MM.1S (cell line): ENCODE measurements around the gene UGT1A1.

Source experiments
- DNase-seq: peaks from one replicate; pipeline ENCODE4 v3.0.0-alpha.2; 2015
- H2AFZ ChIP-seq: fragments of 300-600 bp; sonication (generic); 2 replicates; pipeline ENCODE4 v1.6.0; 2016; ENCODE audit warnings: antibody characterized with exemption, low read length
- H3F3A ChIP-seq: fragments of 300-600 bp; sonication (generic); 2 replicates; pipeline ENCODE4 v1.6.1; 2016; ENCODE audit warnings: mild to moderate bottlenecking, antibody characterized with exemption, low read length, moderate library complexity, mixed read lengths; ENCODE audit not compliant: insufficient read depth
- H3K27ac ChIP-seq: fragments of 300-600 bp; sonication (generic); 2 replicates; pipeline ENCODE4 v1.5.1; 2016; ENCODE audit warnings: mild to moderate bottlenecking, low read length
- H3K27me3 ChIP-seq: fragments of 300-600 bp; sonication (generic); replicated peaks from 2 replicates; pipeline ENCODE4 v1.6.0; 2016; ENCODE audit warnings: low read length; ENCODE audit not compliant: insufficient read depth
- H3K36me3 ChIP-seq: fragments of 300-600 bp; sonication (generic); replicated peaks from 2 replicates; pipeline ENCODE4 v1.6.1; 2016; ENCODE audit warnings: mild to moderate bottlenecking, low read length, mixed read lengths; ENCODE audit not compliant: insufficient read depth
- H3K4me1 ChIP-seq: fragments of 300-600 bp; sonication (generic); 2 replicates; pipeline ENCODE4 v1.6.1; 2016; ENCODE audit warnings: low read length, mixed read lengths
- H3K4me2 ChIP-seq: fragments of 300-600 bp; sonication (generic); 2 replicates; pipeline ENCODE4 v1.6.0; 2016; ENCODE audit warnings: low read depth, low read length
- H3K4me3 ChIP-seq: fragments of 300-600 bp; sonication (generic); 2 replicates; pipeline ENCODE4 v1.5.1; 2016; ENCODE audit warnings: low read length, mixed read lengths
- H3K79me2 ChIP-seq: fragments of 300-600 bp; sonication (generic); 2 replicates; pipeline ENCODE4 v1.6.1; 2016; ENCODE audit warnings: mixed run types, low read length, mixed read lengths
- H3K9ac ChIP-seq: fragments of 300-600 bp; sonication (generic); 2 replicates; pipeline ENCODE4 v1.6.1; 2016; ENCODE audit warnings: low read length, mixed read lengths
- H3K9me2 ChIP-seq: fragments of 300-600 bp; sonication (generic); replicated peaks from 2 replicates; pipeline ENCODE4 v1.6.1; 2016; ENCODE audit warnings: mild to moderate bottlenecking, low read length, mixed read lengths; ENCODE audit not compliant: insufficient read depth
- H3K9me3 ChIP-seq: fragments of 300-600 bp; sonication (generic); replicated peaks from 2 replicates; pipeline ENCODE4 v1.6.1; 2016; ENCODE audit warnings: mild to moderate bottlenecking, low read length, mixed read lengths; ENCODE audit not compliant: insufficient read depth
- H4K20me1 ChIP-seq: fragments of 300-600 bp; sonication (generic); 2 replicates; pipeline ENCODE4 v1.6.1; 2016; ENCODE audit warnings: mild to moderate bottlenecking, low read length, moderate library complexity, mixed read lengths; ENCODE audit not compliant: insufficient read depth
- CTCF ChIP-seq: fragments of 300-600 bp; sonication (generic); IDR thresholded peaks from 2 replicates; pipeline ENCODE4 v1.5.1; 2016; ENCODE audit warnings: antibody characterized with exemption, low read length, mixed read lengths
- EZH2 ChIP-seq: fragments of 300-600 bp; sonication (generic); optimal IDR thresholded peaks from 2 replicates; pipeline ENCODE3; 2017; ENCODE audit warnings: low read depth, mild to moderate bottlenecking, antibody characterized with exemption, low read length, mixed read lengths
- EZH2phosphoT487 ChIP-seq: fragments of 300-600 bp; sonication (generic); IDR thresholded peaks from 2 replicates; pipeline ENCODE4 v1.6.1; 2018; ENCODE audit warnings: antibody characterized with exemption, low read length

UGT1A1 gene

GRCh38 chr2:233794128-233794658 is 34.1 kb downstream of the UGT1A1 start:
- Histone ChIP-seq H3F3A (no peaks in the 10 kb centered on the region), H4K20me1 (no peaks in the 10 kb centered on the region), H3K27me3 (no peaks in the 10 kb centered on the region), H3K79me2 (no peaks in the 10 kb centered on the region), H3K4me3 (no peak overlapping the region), H3K4me1 (no peaks in the 10 kb centered on the region), H2AFZ (no peak overlapping the region), H3K9me2 (no peaks in the 10 kb centered on the region), H3K27ac (no peak overlapping the region), H3K36me3 (no peaks in the 10 kb centered on the region), H3K4me2 (no peak overlapping the region), H3K9ac (no peak overlapping the region), H3K9me3 (no peaks in the 10 kb centered on the region)
- DNase-seq = no peak
- TF ChIP-seq EZH2phosphoT487 = no peak
- TF ChIP-seq EZH2 = no peak
- no peak for TF ChIP-seq CTCF

GRCh38 chr2:233795735-233796171 is 35.7 kb downstream of the UGT1A1 start:
- DNase-seq = no peak
- no peaks in the 10 kb centered on the region for H3K27me3 ChIP-seq

GRCh38 chr2:233796254-233796653 is 36.2 kb downstream of the UGT1A1 start:
- no peaks in the 10 kb centered on the region for H3K27me3 ChIP-seq
- H4K20me1 ChIP-seq = no peaks in the 10 kb centered on the region
- no peak overlapping the region for H3K4me2 ChIP-seq
- no peak for DNase-seq
- H3F3A ChIP-seq = no peaks in the 10 kb centered on the region
- no peaks in the 10 kb centered on the region for H3K9me3 ChIP-seq
- no peak overlapping the region for H2AFZ ChIP-seq
- no peaks in the 10 kb centered on the region for H3K79me2 ChIP-seq
- H3K4me1 ChIP-seq = peaks cover 5% of the 10 kb centered on the region
- no peak overlapping the region for H3K4me3 ChIP-seq
- no peak overlapping the region for H3K9ac ChIP-seq
- TF ChIP-seq CTCF = no peak
- no peak for TF ChIP-seq EZH2
- TF ChIP-seq EZH2phosphoT487 = no peak
- H3K27ac ChIP-seq = no peak overlapping the region
- no peaks in the 10 kb centered on the region for H3K9me2 ChIP-seq
- no peaks in the 10 kb centered on the region for H3K36me3 ChIP-seq

More at GRCh38 chr2:233795735-233796171, 35.7 kb downstream of the UGT1A1 start:
- no peak overlapping the region for H3K27ac ChIP-seq
- no peaks in the 10 kb centered on the region for H3K9me3 ChIP-seq
- no peaks in the 10 kb centered on the region for H3F3A ChIP-seq
- no peaks in the 10 kb centered on the region for H4K20me1 ChIP-seq
- TF ChIP-seq CTCF = no peak
- TF ChIP-seq EZH2phosphoT487 = no peak
- no peak for TF ChIP-seq EZH2
- no peaks in the 10 kb centered on the region for H3K36me3 ChIP-seq
- no peak overlapping the region for H3K4me3 ChIP-seq
- H3K79me2 ChIP-seq = no peaks in the 10 kb centered on the region
- H2AFZ ChIP-seq = no peak overlapping the region
- no peaks in the 10 kb centered on the region for H3K9me2 ChIP-seq
- H3K4me1 ChIP-seq = peaks cover under 1% of the 10 kb centered on the region
- H3K4me2 ChIP-seq = no peak overlapping the region
- H3K9ac ChIP-seq = no peak overlapping the region
